Cardiac fibroblast (primary cell): ENCODE data around the gene CCDC69.

Experiments
- DNase-seq, 2 donors: peaks; one replicate each; pipeline versions ENCODE4 v3.0.0 to v3.0.0-alpha.2; 2010; ENCODE audit warnings: low read depth in 2 of 2
- H3K4me3 ChIP-seq, 2 donors: replicated peaks in 1 of 2; 1 replicate in 1 of 2; 2 replicates in 1 of 2; pipeline ENCODE4 v1.5.1; 2011; ENCODE audit warnings: low read depth in 2 of 2, low read length in 2 of 2, mild to moderate bottlenecking in 2 of 2, moderate library complexity in 1 of 2
- CTCF ChIP-seq: IDR thresholded peaks from one replicate; pipeline ENCODE4 v1.5.1; 2011; ENCODE audit warnings: low read depth, mild to moderate bottlenecking, low read length, inconsistent platforms

The CCDC69 gene

GRCh38 chr5:151168602-151169344, 55.1 kb downstream of the CCDC69 start:
- no peak for DNase-seq
- TF ChIP-seq CTCF: no peak

GRCh38 chr5:151167022-151167421, 56.9 kb downstream of the CCDC69 start:
- no peak overlapping the region for H3K4me3 ChIP-seq
- no peak for DNase-seq
- TF ChIP-seq CTCF: no peak

More at GRCh38 chr5:151168602-151169344, 55.1 kb downstream of the CCDC69 start:
- no peak overlapping the region for H3K4me3 ChIP-seq

GRCh38 chr5:151164687-151165392, 59.1 kb downstream of the CCDC69 start:
- TF ChIP-seq CTCF: peak; percentile 90
- no peak overlapping the region for H3K4me3 ChIP-seq
- DNase-seq: peak; percentile 86 to 87

GRCh38 chr5:151162776-151163175, 61.1 kb downstream of the CCDC69 start:
- TF ChIP-seq CTCF: no peak
- H3K4me3 ChIP-seq: no peak overlapping the region
- DNase-seq: no peak

- H3K4me3 ChIP-seq: no peak overlapping the region
- DNase-seq: no peak
- no peak for TF ChIP-seq CTCF
Observed at GRCh38 chr5:151159649-151160373, 64.1 kb downstream of the CCDC69 start.

- DNase-seq: peak in 1 of 2 donors; percentile 29
- no peak for TF ChIP-seq CTCF
- H3K4me3 ChIP-seq: peak overlapping the region; percentile 95 to 99
Observed at GRCh38 chr5:151158287-151158661, 65.6 kb downstream of the CCDC69 start.
